Activated CD8-positive, alpha-beta T cell treated with anti-CD3 and anti-CD28 coated beads for 36 hours (primary cell): ENCODE data around the gene GARIN5B. TPM values are rescaled to one million over a fixed set of nuclear protein-coding genes. Genes with fewer than 3 reads are reported as not detected.

Experiments
- ATAC-seq: fragments of 200-7000 bp; cut with Tn5 transposase; one replicate; pipeline ENCODE4 v1.10.0; 2021; ENCODE audit warnings: mild to moderate bottlenecking, moderate library complexity
- CTCF ChIA-PET: fragments of 350-600 bp; sonication (Branson Sonifier 250); formaldehyde crosslinking; loops from one replicate; lab custom pipeline; 2021; ENCODE audit warnings: antibody characterized with exemption; lab: Charles Lee
- POLR2A ChIA-PET: fragments of 350-600 bp; sonication (Branson Sonifier 250); formaldehyde crosslinking; loops from one replicate; lab custom pipeline; 2021; ENCODE audit warnings: antibody characterized with exemption; lab: Charles Lee
- DNase-seq: peaks from one replicate; pipeline ENCODE4 v3.0.0-alpha.2; 2020
- H3K27ac Mint-ChIP-seq: one replicate; pipeline ENCODE4 v1.8.0; 2021; ENCODE audit warnings: mild to moderate bottlenecking, mixed read lengths
- H3K27me3 Mint-ChIP-seq: one replicate; pipeline ENCODE4 v1.8.0; 2021; ENCODE audit warnings: mixed read lengths
- H3K36me3 Mint-ChIP-seq: one replicate; pipeline ENCODE4 v1.8.0; 2021; ENCODE audit warnings: low read depth, mixed read lengths
- H3K4me1 Mint-ChIP-seq: one replicate; pipeline ENCODE4 v1.8.0; 2021; ENCODE audit warnings: low read depth, mixed read lengths
- H3K4me3 Mint-ChIP-seq: one replicate; pipeline ENCODE4 v1.8.0; 2021; ENCODE audit warnings: mild to moderate bottlenecking, moderate library complexity, mixed read lengths
- H3K9me3 Mint-ChIP-seq: one replicate; pipeline ENCODE4 v1.8.0; 2021; ENCODE audit warnings: mixed read lengths
- intact Hi-C: fragments of 100-400 bp; cut with micrococcal nuclease; formaldehyde crosslinking; loops from one replicate; pipeline ENCODE4 v1.10.0; 2022
- total RNA-seq, 2 experiments: library from RNA; stranded (reverse); gene quantifications; one replicate each; pipeline ENCODE4 v1.2.3, GENCODE V29; 2021
- TF ChIP-seq, protein P1 (sequence below): fragments of 200-600 bp; IDR thresholded peaks from one replicate; pipeline ENCODE4 v1.8.0; 2022; ENCODE audit warnings: antibody characterized with exemption, mild to moderate bottlenecking

Gene GARIN5B
- total RNA-seq, 2 experiments from 2014 or later: not detected

DNA sequence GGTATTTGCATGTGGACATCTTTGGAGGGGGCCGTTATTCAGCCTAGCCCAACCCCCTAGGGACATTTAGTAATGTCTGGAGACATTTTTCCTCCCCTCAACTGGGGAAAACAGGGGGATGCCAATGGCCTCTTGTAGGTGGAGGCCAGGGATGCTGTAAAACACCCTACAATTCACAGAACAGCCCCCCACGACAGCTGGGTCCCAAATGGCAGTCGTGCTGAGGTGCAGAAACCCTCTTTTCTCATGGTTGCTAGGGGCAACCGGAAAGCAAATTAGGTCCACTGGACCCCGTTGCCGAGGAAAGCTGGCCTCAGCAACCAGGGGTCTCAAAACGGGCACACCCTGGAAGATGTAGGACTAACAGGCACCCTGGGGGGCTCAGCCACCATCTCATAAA, 52.6 kb downstream of the GARIN5B start:
- DNase-seq: no peak
- Mint-ChIP-seq H3K4me3 (no peak overlapping the region), H3K9me3 (no peaks in the 10 kb centered on the region), H3K4me1 (no peaks in the 10 kb centered on the region), H3K36me3 (no peaks in the 10 kb centered on the region), H3K27ac (no peak overlapping the region), H3K27me3 (no peaks in the 10 kb centered on the region)
- TF ChIP-seq, protein P1, sequence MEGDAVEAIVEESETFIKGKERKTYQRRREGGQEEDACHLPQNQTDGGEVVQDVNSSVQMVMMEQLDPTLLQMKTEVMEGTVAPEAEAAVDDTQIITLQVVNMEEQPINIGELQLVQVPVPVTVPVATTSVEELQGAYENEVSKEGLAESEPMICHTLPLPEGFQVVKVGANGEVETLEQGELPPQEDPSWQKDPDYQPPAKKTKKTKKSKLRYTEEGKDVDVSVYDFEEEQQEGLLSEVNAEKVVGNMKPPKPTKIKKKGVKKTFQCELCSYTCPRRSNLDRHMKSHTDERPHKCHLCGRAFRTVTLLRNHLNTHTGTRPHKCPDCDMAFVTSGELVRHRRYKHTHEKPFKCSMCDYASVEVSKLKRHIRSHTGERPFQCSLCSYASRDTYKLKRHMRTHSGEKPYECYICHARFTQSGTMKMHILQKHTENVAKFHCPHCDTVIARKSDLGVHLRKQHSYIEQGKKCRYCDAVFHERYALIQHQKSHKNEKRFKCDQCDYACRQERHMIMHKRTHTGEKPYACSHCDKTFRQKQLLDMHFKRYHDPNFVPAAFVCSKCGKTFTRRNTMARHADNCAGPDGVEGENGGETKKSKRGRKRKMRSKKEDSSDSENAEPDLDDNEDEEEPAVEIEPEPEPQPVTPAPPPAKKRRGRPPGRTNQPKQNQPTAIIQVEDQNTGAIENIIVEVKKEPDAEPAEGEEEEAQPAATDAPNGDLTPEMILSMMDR: no peak
- intact Hi-C loops: no loop called here
- POLR2A ChIA-PET: no interaction called here
- ATAC-seq: no peak
- CTCF ChIA-PET: interaction anchor here (1.0 kb wide), 1 partner anchor 9 kb away, joined by 3 read pairs; no protein-coding TSS in a partner anchor

DNA sequence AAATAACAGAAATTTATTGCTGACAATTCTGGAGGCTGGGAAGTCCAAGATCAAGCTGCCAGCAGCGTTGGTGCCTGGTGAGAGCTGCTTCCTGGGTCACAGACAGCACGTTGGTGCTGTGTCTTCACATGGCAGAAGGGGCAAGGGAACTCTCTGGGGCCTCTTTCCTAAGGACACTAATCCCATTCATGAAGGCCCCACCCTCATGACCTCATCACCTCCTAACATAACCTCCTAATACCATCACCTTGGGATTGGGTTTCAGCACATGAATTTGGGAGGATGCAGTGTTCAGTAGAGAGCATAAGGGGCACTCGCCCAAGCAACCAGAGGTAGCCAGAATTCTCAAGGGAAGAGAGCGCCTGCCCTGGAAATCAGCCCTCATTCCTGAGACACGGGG, 53.6 kb downstream of the GARIN5B start:
- peaks cover 2% of the 10 kb centered on the region for H3K4me1 Mint-ChIP-seq
- no peak for DNase-seq
- peaks cover 2% of the 10 kb centered on the region for H3K36me3 Mint-ChIP-seq
- TF ChIP-seq, protein P1: no peak
- ATAC-seq: no peak
- POLR2A ChIA-PET: interaction anchor here (0.6 to 1.3 kb wide), 4 partner anchors 29 to 791 kb away, joined by 3 to 5 read pairs (median 4); partner anchors contain the start of gene TMEM238
- H3K9me3 Mint-ChIP-seq: no peaks in the 10 kb centered on the region
- intact Hi-C loops: no loop called here
- no peak overlapping the region for H3K4me3 Mint-ChIP-seq
- CTCF ChIA-PET: interaction anchor here (1.0 kb wide), 1 partner anchor 8 kb away, joined by 3 read pairs; no protein-coding TSS in a partner anchor
- no peak overlapping the region for H3K27ac Mint-ChIP-seq
- H3K27me3 Mint-ChIP-seq: no peaks in the 10 kb centered on the region

DNA sequence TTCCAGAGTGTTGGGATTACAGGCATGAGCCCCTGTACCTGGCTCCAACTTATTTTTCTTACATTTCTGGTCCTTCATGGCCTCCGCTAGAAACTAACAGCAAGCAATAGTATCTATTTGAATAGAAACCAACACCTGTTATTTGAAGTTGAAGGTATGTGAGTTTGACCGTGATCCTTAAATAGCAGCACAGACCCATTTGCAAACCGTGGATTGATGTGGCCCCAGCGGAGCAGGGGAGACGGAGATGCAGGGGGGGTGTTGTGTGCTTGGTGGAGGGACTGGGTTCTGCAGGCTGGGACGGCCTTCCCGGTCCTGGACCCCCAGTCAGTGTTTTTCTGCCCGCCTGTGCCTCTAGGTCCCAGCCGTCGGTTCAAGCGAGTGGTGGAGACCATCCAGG, 54.8 kb downstream of the GARIN5B start:
- peaks cover 2% of the 10 kb centered on the region for H3K4me1 Mint-ChIP-seq
- intact Hi-C loops: no loop called here
- POLR2A ChIA-PET: no interaction called here
- H3K9me3 Mint-ChIP-seq: no peaks in the 10 kb centered on the region
- peaks cover 2% of the 10 kb centered on the region for H3K36me3 Mint-ChIP-seq
- H3K27ac Mint-ChIP-seq: no peak overlapping the region
- TF ChIP-seq, protein P1: no peak
- ATAC-seq (no peak), DNase-seq (no peak)
- H3K4me3 Mint-ChIP-seq: no peak overlapping the region
- CTCF ChIA-PET: no interaction called here
- H3K27me3 Mint-ChIP-seq: no peaks in the 10 kb centered on the region

DNA sequence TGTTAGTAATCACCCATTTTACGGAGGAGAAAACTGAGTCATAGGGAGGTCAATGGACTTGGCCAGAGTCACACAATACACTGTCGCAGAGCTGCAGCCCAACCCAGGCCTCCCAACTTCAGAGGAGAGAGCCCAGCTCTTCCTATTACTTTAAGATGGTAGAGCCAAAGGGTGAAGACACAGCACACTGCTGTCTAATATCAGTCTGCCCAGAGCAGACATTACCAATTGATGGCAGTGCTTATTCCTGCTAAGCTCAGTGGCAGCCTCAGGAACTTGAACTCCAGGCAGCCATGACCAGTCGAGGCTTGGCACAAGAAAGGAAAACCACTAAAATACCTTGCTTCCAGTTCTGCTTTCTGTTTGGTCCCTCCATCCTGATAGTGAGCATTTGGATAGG, 56.3 kb downstream of the GARIN5B start:
- no peak overlapping the region for H3K4me3 Mint-ChIP-seq
- H3K4me1 Mint-ChIP-seq: peaks cover 6% of the 10 kb centered on the region
- H3K27me3 Mint-ChIP-seq: no peaks in the 10 kb centered on the region
- DNase-seq: no peak
- CTCF ChIA-PET: no interaction called here
- H3K9me3 Mint-ChIP-seq: no peaks in the 10 kb centered on the region
- POLR2A ChIA-PET: interaction anchor here (0.9 kb wide), 1 partner anchor 51 kb away, joined by 5 read pairs; no protein-coding TSS in a partner anchor
- no peak overlapping the region for H3K27ac Mint-ChIP-seq
- intact Hi-C loops: no loop called here
- H3K36me3 Mint-ChIP-seq: peaks cover 2% of the 10 kb centered on the region
- TF ChIP-seq, protein P1: no peak
- ATAC-seq: no peak

DNA sequence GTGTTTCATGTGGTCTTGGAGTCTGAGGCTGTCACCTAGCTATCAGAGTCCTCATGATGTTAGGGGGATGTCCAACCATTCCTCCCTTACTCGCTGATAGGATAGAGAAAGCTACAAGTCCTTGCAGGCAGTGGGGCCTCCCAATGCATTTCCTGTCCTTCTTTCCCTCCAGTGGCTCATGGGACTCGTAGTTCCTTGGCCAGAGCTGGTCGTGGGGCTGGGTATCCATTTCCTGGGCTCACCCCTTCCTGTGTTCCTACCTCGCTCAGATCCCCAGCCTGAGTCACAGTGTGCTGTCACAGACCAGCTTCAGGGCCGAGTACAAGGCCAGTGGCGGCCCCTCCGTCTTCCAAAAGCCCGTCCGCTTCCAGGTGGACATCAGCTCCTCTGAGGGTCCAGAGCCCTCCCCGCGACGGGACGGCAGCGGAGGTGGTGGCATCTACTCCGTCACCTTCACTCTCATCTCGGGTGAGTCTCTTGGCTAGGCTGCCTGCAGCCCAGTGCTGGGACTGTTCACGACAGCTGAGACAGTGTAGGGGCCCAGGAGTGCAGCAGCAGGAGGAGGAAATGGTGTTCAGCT, 57.0 kb downstream of the GARIN5B start:
- Mint-ChIP-seq H3K4me1 (peaks cover 8% of the 10 kb centered on the region), H3K27ac (no peak overlapping the region), H3K27me3 (no peaks in the 10 kb centered on the region), H3K4me3 (no peak overlapping the region), H3K9me3 (no peaks in the 10 kb centered on the region), H3K36me3 (peaks cover 2% of the 10 kb centered on the region)
- CTCF ChIA-PET: interaction anchor here (1.1 kb wide), 1 partner anchor 33 kb away, joined by 3 read pairs; the partner anchor contains the start of gene KMT5C
- no peak for DNase-seq
- TF ChIP-seq, protein P1: no peak
- intact Hi-C loops: no loop called here
- no peak for ATAC-seq
- POLR2A ChIA-PET: interaction anchor here (0.9 kb wide), 1 partner anchor 50 kb away, joined by 5 read pairs; no protein-coding TSS in a partner anchor
